ENCODE measurements around the gene CPEB3.

DNA sequence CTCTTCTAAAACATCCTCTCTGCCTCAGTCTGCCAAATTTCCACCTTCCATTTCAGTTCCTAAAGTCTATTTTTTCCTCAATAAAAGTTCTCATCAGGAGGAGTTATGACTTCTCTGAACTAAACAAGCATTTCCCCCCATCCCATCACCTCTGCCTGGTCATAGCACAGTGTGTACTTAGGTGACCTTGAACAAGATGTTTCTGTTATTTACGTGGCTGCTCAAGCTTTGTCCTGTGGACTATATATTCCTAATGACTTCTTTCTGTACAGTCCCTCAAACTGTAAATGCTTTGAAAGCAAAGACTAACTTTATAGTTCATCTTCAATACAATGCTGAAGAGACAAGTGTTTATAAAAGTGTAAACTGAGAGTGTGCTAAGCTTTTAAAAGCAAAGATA is 166.9 kb downstream of the CPEB3 start:
- no peak for TF ChIP-seq CTCF (IDR thresholded peaks at IDR 0.05)
- no peak for TF ChIP-seq POLR2A (IDR thresholded peaks at IDR 0.05)

Data from thyroid gland (tissue), 4 donors.